Measurements from ENCODE around the gene KRT83. TPM values are rescaled to one million over a fixed set of nuclear protein-coding genes. Genes with fewer than 3 reads are reported as not detected.

Gene KRT83
- total RNA-seq, 4 donors from 2014 or later = not detected

- WGBS, 2 donors = 90 to 94% methylated on average over 8 to 12 of the region's 12 CpGs
- Histone ChIP-seq H3K27me3 (peaks cover 0 to 7% of the 10 kb centered on the region in 2 donors), H3K9me3 (peaks cover 0 to 20% (median 3%) of the 10 kb centered on the region in 4 donors), H3K36me3 (no peaks in the 10 kb centered on the region), H3K4me1 (no peaks in the 10 kb centered on the region), H3K4me3 (no peak overlapping the region), H3K27ac (no peak overlapping the region)
- TF ChIP-seq CTCF (IDR thresholded peaks at IDR 0.05) = no peak
- no peak for TF ChIP-seq POLR2A (IDR thresholded peaks at IDR 0.05)
- TF ChIP-seq EP300 (IDR thresholded peaks at IDR 0.05) = no peak
- no peak for DNase-seq (ENCODE audit: low spot score in 2 of 2)
Measured at GRCh38 chr12:52344111-52344510, 22.9 kb upstream of the KRT83 start.

GRCh38 chr12:52343550-52343949, 22.4 kb upstream of the KRT83 start:
- H3K9me3 ChIP-seq = peaks cover 0 to 20% (median 3%) of the 10 kb centered on the region in 4 donors
- TF ChIP-seq POLR2A (IDR thresholded peaks at IDR 0.05) (no peak), EP300 (IDR thresholded peaks at IDR 0.05) (no peak), CTCF (IDR thresholded peaks at IDR 0.05) (no peak)
- H3K27ac ChIP-seq = no peak overlapping the region
- H3K36me3 ChIP-seq = no peaks in the 10 kb centered on the region
- no peak for DNase-seq (ENCODE audit: low spot score in 2 of 2)
- H3K4me1 ChIP-seq = no peaks in the 10 kb centered on the region
- WGBS, 2 donors = 85 to 92% methylated on average over 2 of the region's 2 CpGs
- H3K27me3 ChIP-seq = peaks cover 0 to 7% of the 10 kb centered on the region in 2 donors
- no peak overlapping the region for H3K4me3 ChIP-seq

- Histone ChIP-seq H3K9me3 (peaks cover 0 to 20% (median 3%) of the 10 kb centered on the region in 4 donors), H3K27me3 (peaks cover 0 to 7% of the 10 kb centered on the region in 2 donors), H3K4me1 (no peaks in the 10 kb centered on the region), H3K4me3 (no peak overlapping the region), H3K36me3 (no peaks in the 10 kb centered on the region), H3K27ac (no peak overlapping the region)
- no peak for DNase-seq (ENCODE audit: low spot score in 2 of 2)
- WGBS, 2 donors = 71 to 85% methylated on average over 2 of the region's 2 CpGs
- no peak for TF ChIP-seq POLR2A (IDR thresholded peaks at IDR 0.05)
- no peak for TF ChIP-seq CTCF (IDR thresholded peaks at IDR 0.05)
- no peak for TF ChIP-seq EP300 (IDR thresholded peaks at IDR 0.05)
Measured at GRCh38 chr12:52342781-52343490, 21.7 kb upstream of the KRT83 start.

- no peak overlapping the region for H3K27ac ChIP-seq
- no peaks in the 10 kb centered on the region for H3K36me3 ChIP-seq
- 88 to 89% methylated on average over 5 to 12 of the region's 14 CpGs for WGBS, 2 donors
- H3K4me1 ChIP-seq = no peaks in the 10 kb centered on the region
- no peak overlapping the region for H3K4me3 ChIP-seq
- TF ChIP-seq POLR2A (IDR thresholded peaks at IDR 0.05) (no peak), CTCF (IDR thresholded peaks at IDR 0.05) (no peak), EP300 (IDR thresholded peaks at IDR 0.05) (no peak)
- peaks cover 0 to 7% of the 10 kb centered on the region in 2 donors for H3K27me3 ChIP-seq
- peaks cover 0 to 34% (median 7%) of the 10 kb centered on the region in 4 donors for H3K9me3 ChIP-seq
- no peak for DNase-seq (ENCODE audit: low spot score in 2 of 2)
Measured at GRCh38 chr12:52341066-52341580, 19.9 kb upstream of the KRT83 start.

- no peak overlapping the region for H3K4me3 ChIP-seq
- H3K9me3 ChIP-seq = peaks cover 0 to 35% (median 8%) of the 10 kb centered on the region in 4 donors
- peaks cover 0 to 3% of the 10 kb centered on the region in 2 donors for H3K27me3 ChIP-seq
- H3K27ac ChIP-seq = no peak overlapping the region
- WGBS, 2 donors = 83 to 87% methylated on average over 10 of the region's 10 CpGs
- H3K4me1 ChIP-seq = no peaks in the 10 kb centered on the region
- TF ChIP-seq EP300 (IDR thresholded peaks at IDR 0.05) = no peak
- TF ChIP-seq POLR2A (IDR thresholded peaks at IDR 0.05) = no peak
- no peak for TF ChIP-seq CTCF (IDR thresholded peaks at IDR 0.05)
- no peak for DNase-seq (ENCODE audit: low spot score in 2 of 2)
- no peaks in the 10 kb centered on the region for H3K36me3 ChIP-seq
Measured at GRCh38 chr12:52338241-52338960, 17.2 kb upstream of the KRT83 start.

Data from tibial nerve (tissue), 4 donors.